Activated CD8-positive, alpha-beta memory T cell treated with anti-CD3 and anti-CD28 coated beads, Interleukin-2, amount 10 ng/mL, durations not matched to agents 7 days and 5 days (primary cell): ENCODE results near the gene PSMC2. TPM values are rescaled to one million over a fixed set of nuclear protein-coding genes. Genes with fewer than 3 reads are reported as not detected.
"Not testable (repeated sequence)": the region's sequence is repeated elsewhere in the genome, so short reads cannot be mapped to it uniquely, and the experiment has no call there.

Source experiments
- ATAC-seq: fragments of 150-1000 bp; cut with Tn5 transposase; one replicate; pipeline ENCODE4 v1.10.0; 2021; ENCODE audit warnings: moderate library complexity
- CTCF ChIA-PET: fragments of 350-600 bp; sonication (Branson Sonifier 250); formaldehyde crosslinking; loops from one replicate; lab custom pipeline; 2021; ENCODE audit warnings: antibody characterized with exemption; lab: Charles Lee
- DNase-seq: peaks from one replicate; pipeline ENCODE4 v3.0.0-alpha.2; 2020
- H3K27ac Mint-ChIP-seq: one replicate; pipeline ENCODE4 v1.8.0; 2021; ENCODE audit warnings: mild to moderate bottlenecking, mixed read lengths
- H3K27me3 Mint-ChIP-seq: one replicate; pipeline ENCODE4 v1.8.0; 2021; ENCODE audit warnings: mixed read lengths
- H3K36me3 Mint-ChIP-seq: one replicate; pipeline ENCODE4 v1.8.0; 2021; ENCODE audit warnings: mild to moderate bottlenecking, mixed read lengths
- H3K4me1 Mint-ChIP-seq: one replicate; pipeline ENCODE4 v1.8.0; 2021; ENCODE audit warnings: mixed read lengths
- H3K4me3 Mint-ChIP-seq: one replicate; pipeline ENCODE4 v1.8.0; 2021; ENCODE audit warnings: mild to moderate bottlenecking, moderate library complexity, mixed read lengths
- H3K9me3 Mint-ChIP-seq: one replicate; pipeline ENCODE4 v1.8.0; 2022; ENCODE audit warnings: low read depth, mixed read lengths
- total RNA-seq, 2 experiments: library from RNA; stranded (reverse); gene quantifications; one replicate each; pipeline ENCODE4 v1.2.3, GENCODE V29; 2021

Gene PSMC2
- total RNA-seq, 2 experiments from 2014 or later: 138 to 195 TPM

- CTCF ChIA-PET: no interaction called here
- Mint-ChIP-seq H3K27ac (no peak overlapping the region), H3K36me3 (no peaks in the 10 kb centered on the region), H3K4me1 (no peaks in the 10 kb centered on the region), H3K9me3 (no peaks in the 10 kb centered on the region), H3K27me3 (peaks cover 6% of the 10 kb centered on the region), H3K4me3 (no peak overlapping the region)
- DNase-seq (no peak), ATAC-seq (no peak)
These were observed 39.8 kb downstream of the PSMC2 start for GRCh38 chr7:103387242-103387641.

GRCh38 chr7:103388469-103389140, 41.2 kb downstream of the PSMC2 start:
- Mint-ChIP-seq H3K36me3 (no peaks in the 10 kb centered on the region), H3K27me3 (peaks cover 9% of the 10 kb centered on the region), H3K4me1 (no peaks in the 10 kb centered on the region), H3K4me3 (no peak overlapping the region), H3K27ac (no peak overlapping the region), H3K9me3 (no peaks in the 10 kb centered on the region)
- ATAC-seq (no peak), DNase-seq (no peak)
- CTCF ChIA-PET: no interaction called here

GRCh38 chr7:103389263-103389662, 41.8 kb downstream of the PSMC2 start:
- no peak overlapping the region for H3K27ac Mint-ChIP-seq
- H3K4me1 Mint-ChIP-seq: no peaks in the 10 kb centered on the region
- H3K9me3 Mint-ChIP-seq: no peaks in the 10 kb centered on the region
- DNase-seq (no peak), ATAC-seq (no peak)
- CTCF ChIA-PET: no interaction called here
- no peaks in the 10 kb centered on the region for H3K36me3 Mint-ChIP-seq
- no peak overlapping the region for H3K4me3 Mint-ChIP-seq
- peaks cover 9% of the 10 kb centered on the region for H3K27me3 Mint-ChIP-seq

GRCh38 chr7:103391150-103391549, 43.7 kb downstream of the PSMC2 start:
- CTCF ChIA-PET: no interaction called here
- Mint-ChIP-seq H3K4me1 (no peaks in the 10 kb centered on the region), H3K4me3 (no peak overlapping the region), H3K36me3 (no peaks in the 10 kb centered on the region), H3K9me3 (no peaks in the 10 kb centered on the region), H3K27me3 (peaks cover 9% of the 10 kb centered on the region), H3K27ac (no peak overlapping the region)
- ATAC-seq: no peak
- DNase-seq: no peak

- no peaks in the 10 kb centered on the region for H3K4me1 Mint-ChIP-seq
- no peaks in the 10 kb centered on the region for H3K9me3 Mint-ChIP-seq
- H3K36me3 Mint-ChIP-seq: no peaks in the 10 kb centered on the region
- H3K27ac Mint-ChIP-seq: no peak overlapping the region
- ATAC-seq: no peak
- no peak overlapping the region for H3K4me3 Mint-ChIP-seq
- H3K27me3 Mint-ChIP-seq: peaks cover 9% of the 10 kb centered on the region
- DNase-seq: no peak
- CTCF ChIA-PET: no interaction called here
These were observed 44.5 kb downstream of the PSMC2 start for GRCh38 chr7:103391976-103392375.

- no peak for ATAC-seq
- H3K27ac Mint-ChIP-seq: no peak overlapping the region
- H3K9me3 Mint-ChIP-seq: no peaks in the 10 kb centered on the region
- CTCF ChIA-PET: no interaction called here
- no peaks in the 10 kb centered on the region for H3K4me1 Mint-ChIP-seq
- no peak for DNase-seq
- peaks cover 6% of the 10 kb centered on the region for H3K27me3 Mint-ChIP-seq
- no peaks in the 10 kb centered on the region for H3K36me3 Mint-ChIP-seq
- H3K4me3 Mint-ChIP-seq: no peak overlapping the region
These were observed 47.1 kb downstream of the PSMC2 start for GRCh38 chr7:103394566-103394965.

- no peaks in the 10 kb centered on the region for H3K36me3 Mint-ChIP-seq
- DNase-seq (no peak), ATAC-seq (no peak)
- CTCF ChIA-PET: no interaction called here
- H3K9me3 Mint-ChIP-seq: no peaks in the 10 kb centered on the region
- no peaks in the 10 kb centered on the region for H3K4me1 Mint-ChIP-seq
- no peak overlapping the region for H3K4me3 Mint-ChIP-seq
- no peak overlapping the region for H3K27ac Mint-ChIP-seq
- H3K27me3 Mint-ChIP-seq: peaks cover 6% of the 10 kb centered on the region
These were observed 47.6 kb downstream of the PSMC2 start for GRCh38 chr7:103395071-103395470.

- no peaks in the 10 kb centered on the region for H3K4me1 Mint-ChIP-seq
- ATAC-seq: no peak
- CTCF ChIA-PET: no interaction called here
- DNase-seq: no peak
- H3K36me3 Mint-ChIP-seq: no peaks in the 10 kb centered on the region
- H3K27ac Mint-ChIP-seq: no peak overlapping the region
- H3K27me3 Mint-ChIP-seq: peaks cover 10% of the 10 kb centered on the region
- no peaks in the 10 kb centered on the region for H3K9me3 Mint-ChIP-seq
- no peak overlapping the region for H3K4me3 Mint-ChIP-seq
These were observed 49.0 kb downstream of the PSMC2 start for GRCh38 chr7:103396471-103396870.

GRCh38 chr7:103398483-103399127, 51.2 kb downstream of the PSMC2 start:
- no peak overlapping the region for H3K4me3 Mint-ChIP-seq
- no peaks in the 10 kb centered on the region for H3K36me3 Mint-ChIP-seq
- CTCF ChIA-PET: interaction anchor here (0.5 to 1.1 kb wide), 2 partner anchors 13 to 26 kb away, joined by 3 read pairs; no protein-coding TSS in a partner anchor
- peaks cover 16% of the 10 kb centered on the region for H3K27me3 Mint-ChIP-seq
- H3K9me3 Mint-ChIP-seq: no peaks in the 10 kb centered on the region
- H3K27ac Mint-ChIP-seq: no peak overlapping the region
- no peak for ATAC-seq
- no peaks in the 10 kb centered on the region for H3K4me1 Mint-ChIP-seq
- DNase-seq: no peak

- not testable (repeated sequence) for H3K36me3 Mint-ChIP-seq, H3K9me3 Mint-ChIP-seq, H3K4me1 Mint-ChIP-seq, ATAC-seq, H3K27ac Mint-ChIP-seq, H3K4me3 Mint-ChIP-seq, DNase-seq
- CTCF ChIA-PET: interaction anchor here (1.1 kb wide), 1 partner anchor 14 kb away, joined by 3 read pairs; no protein-coding TSS in a partner anchor
- H3K27me3 Mint-ChIP-seq: peaks cover 25% of the 10 kb centered on the region
These were observed 52.2 kb downstream of the PSMC2 start for GRCh38 chr7:103399687-103400086.

- H3K4me1 Mint-ChIP-seq, H3K36me3 Mint-ChIP-seq, DNase-seq, H3K4me3 Mint-ChIP-seq, H3K27ac Mint-ChIP-seq, ATAC-seq, H3K9me3 Mint-ChIP-seq: not testable (repeated sequence)
- H3K27me3 Mint-ChIP-seq: peaks cover 31% of the 10 kb centered on the region
- CTCF ChIA-PET: interaction anchor here (1.1 to 1.2 kb wide), 3 partner anchors 9 to 58 kb away, joined by 3 to 4 read pairs (median 3); partner anchors contain the start of gene PSMC2
These were observed 58.6 kb downstream of the PSMC2 start for GRCh38 chr7:103405789-103406613.

- Mint-ChIP-seq H3K27me3 (peaks cover 31% of the 10 kb centered on the region), H3K9me3 (no peaks in the 10 kb centered on the region)
- CTCF ChIA-PET: no interaction called here
These were observed 64.7 kb downstream of the PSMC2 start for GRCh38 chr7:103412151-103412550.

GRCh38 chr7:103413407-103413806, 66.0 kb downstream of the PSMC2 start:
- no peak overlapping the region for H3K4me3 Mint-ChIP-seq
- no peak overlapping the region for H3K27ac Mint-ChIP-seq
- H3K36me3 Mint-ChIP-seq: no peaks in the 10 kb centered on the region
- no peaks in the 10 kb centered on the region for H3K9me3 Mint-ChIP-seq
- H3K27me3 Mint-ChIP-seq: peaks cover 33% of the 10 kb centered on the region
- CTCF ChIA-PET: interaction anchor here (1.6 kb wide), 1 partner anchor 116 kb away, joined by 3 read pairs; the partner anchor contains the start of gene PMPCB
- no peak for DNase-seq
- ATAC-seq: no peak
- no peaks in the 10 kb centered on the region for H3K4me1 Mint-ChIP-seq

More at GRCh38 chr7:103412151-103412550, 64.7 kb downstream of the PSMC2 start:
- H3K36me3 Mint-ChIP-seq: no peaks in the 10 kb centered on the region
- no peak overlapping the region for H3K27ac Mint-ChIP-seq
- no peak overlapping the region for H3K4me3 Mint-ChIP-seq
- DNase-seq (no peak), ATAC-seq (no peak)
- H3K4me1 Mint-ChIP-seq: no peaks in the 10 kb centered on the region
